Subcutaneous adipose tissue (tissue), 4 donors: ENCODE measurements around the gene PTGDS. TPM values are rescaled to one million over a fixed set of nuclear protein-coding genes. Genes with fewer than 3 reads are reported as not detected.

ENCODE experiments used
- CTCF ChIP-seq: fragments of 450-650 bp; IDR thresholded peaks from one replicate; pipeline ENCODE4 v1.5.1; 2016; ENCODE audit warnings: low read depth, mild to moderate bottlenecking, control low read depth, antibody characterized with exemption, moderate library complexity
- total RNA-seq, 4 donors: library from RNA; depleted of rRNA; stranded (reverse); fragments of >200 nt; gene quantifications; one replicate each; pipeline ENCODE4 v1.1.0, GENCODE V29; 2016

Gene PTGDS
- total RNA-seq = 10 to 100 TPM; 15.5 to 57.3 (median 26.8) TPM

GRCh38 chr9:136977223-136977622 lies at the start of gene PTGDS:
Gene PTGDS (plus strand): TSS chr9:136977504. CDS start chr9:136977579, 75 bp downstream.
- TF ChIP-seq CTCF = no peak

- no peak for TF ChIP-seq CTCF
Observed at GRCh38 chr9:136928591-136928990, 48.7 kb upstream of the PTGDS start.

- no peak for TF ChIP-seq CTCF
Observed at GRCh38 chr9:136930014-136930413, 47.3 kb upstream of the PTGDS start.

- TF ChIP-seq CTCF = no peak
Observed at GRCh38 chr9:136931611-136932130, 45.6 kb upstream of the PTGDS start.

- TF ChIP-seq CTCF = no peak
Observed at GRCh38 chr9:136934277-136934676, 43.0 kb upstream of the PTGDS start.

- no peak for TF ChIP-seq CTCF
Observed at GRCh38 chr9:136935651-136936050, 41.7 kb upstream of the PTGDS start.

GRCh38 chr9:136936645-136937170 lies 40.6 kb upstream of the PTGDS start:
- no peak for TF ChIP-seq CTCF
